H9 (cell line): Measurements from ENCODE around the gene PDE8A. TPM values are rescaled to one million over a fixed set of nuclear protein-coding genes. Genes with fewer than 3 reads are reported as not detected.

Source experiments
- DNase-seq: peaks from one replicate; pipeline ENCODE4 v3.0.0-alpha.2; 2017
- H2AFZ ChIP-seq: one replicate; pipeline ENCODE4 v1.6.1; 2013; ENCODE audit warnings: mild to moderate bottlenecking, low read length, control low read depth, moderate library complexity
- H2AK5ac ChIP-seq: 2 replicates; pipeline ENCODE4 v1.6.1; 2013; ENCODE audit warnings: low read length, control low read depth, mixed read lengths; ENCODE audit not compliant: insufficient read length
- H2BK120ac ChIP-seq: one replicate; pipeline ENCODE4 v1.6.1; 2013; ENCODE audit warnings: low read depth, mild to moderate bottlenecking, low read length, control low read depth, inconsistent platforms; ENCODE audit not compliant: poor library complexity, severe bottlenecking
- H2BK12ac ChIP-seq: 2 replicates; pipeline ENCODE4 v1.6.1; 2013; ENCODE audit warnings: low read length, control low read depth, mixed read lengths, low read depth; ENCODE audit not compliant: insufficient read length
- H2BK15ac ChIP-seq: 2 replicates; pipeline ENCODE4 v1.6.1; 2013; ENCODE audit warnings: low read depth, low read length, control low read depth
- H2BK20ac ChIP-seq: one replicate; pipeline ENCODE4 v1.6.1; 2013; ENCODE audit warnings: low read depth, mild to moderate bottlenecking, low read length, control low read depth, inconsistent platforms; ENCODE audit not compliant: poor library complexity, severe bottlenecking
- H2BK5ac ChIP-seq: 2 replicates; pipeline ENCODE4 v1.6.1; 2013; ENCODE audit warnings: low read length, control low read depth, mixed read lengths; ENCODE audit not compliant: insufficient read length
- H3K14ac ChIP-seq: 2 replicates; pipeline ENCODE4 v1.6.1; 2013; ENCODE audit warnings: low read length, control low read depth; ENCODE audit not compliant: insufficient read depth
- H3K18ac ChIP-seq: 2 replicates; pipeline ENCODE4 v1.6.1; 2013; ENCODE audit warnings: low read depth, mild to moderate bottlenecking, mixed read lengths, low read length, control low read depth; ENCODE audit not compliant: insufficient read length
- H3K23ac ChIP-seq: 2 replicates; pipeline ENCODE4 v1.6.1; 2013; ENCODE audit warnings: low read length, control low read depth, mixed read lengths, low read depth; ENCODE audit not compliant: insufficient read length
- H3K23me2 ChIP-seq: 2 replicates; pipeline ENCODE4 v1.6.1; 2013; ENCODE audit warnings: low read depth, mild to moderate bottlenecking, mixed read lengths, low read length, control low read depth; ENCODE audit not compliant: insufficient read length, poor library complexity, severe bottlenecking
- H3K27ac ChIP-seq: 2 replicates; pipeline ENCODE4 v1.5.1; 2013; ENCODE audit warnings: low read length, control low read depth, mixed read lengths, low read depth; ENCODE audit not compliant: insufficient read length
- H3K27me3 ChIP-seq: 2 replicates; pipeline ENCODE4 v1.6.1; 2013; ENCODE audit warnings: low read length, control low read depth, inconsistent platforms; ENCODE audit not compliant: insufficient read depth
- H3K4ac ChIP-seq: 2 replicates; pipeline ENCODE4 v1.6.1; 2013; ENCODE audit warnings: low read depth, mild to moderate bottlenecking, control low read depth, inconsistent platforms, low read length, moderate library complexity
- H3K4me1 ChIP-seq: 2 replicates; pipeline ENCODE4 v1.6.1; 2013; ENCODE audit warnings: low read length, control low read depth, inconsistent platforms; ENCODE audit not compliant: insufficient read depth
- H3K4me2 ChIP-seq: 2 replicates; pipeline ENCODE4 v1.6.1; 2013; ENCODE audit warnings: low read length, control low read depth, mixed read lengths; ENCODE audit not compliant: insufficient read length, insufficient read depth
- H3K56ac ChIP-seq: 2 replicates; pipeline ENCODE4 v1.6.1; 2013; ENCODE audit warnings: low read depth, mild to moderate bottlenecking, mixed read lengths, low read length, control low read depth; ENCODE audit not compliant: insufficient read length
- H3K79me1 ChIP-seq: 2 replicates; pipeline ENCODE4 v1.6.1; 2013; ENCODE audit warnings: low read depth, mild to moderate bottlenecking, moderate library complexity, low read length, control low read depth, inconsistent platforms; ENCODE audit not compliant: insufficient read depth, poor library complexity, severe bottlenecking
- H3K79me2 ChIP-seq: 2 replicates; pipeline ENCODE4 v1.6.1; 2013; ENCODE audit warnings: low read length, control low read depth, inconsistent platforms; ENCODE audit not compliant: insufficient read depth
- H3K9ac ChIP-seq: 2 replicates; pipeline ENCODE4 v1.6.1; 2013; ENCODE audit warnings: low read length, control low read depth, mixed read lengths; ENCODE audit not compliant: insufficient read length; ENCODE audit errors: extremely low read depth
- H3K9me3 ChIP-seq: one replicate; pipeline ENCODE4 v1.6.1; 2013; ENCODE audit warnings: low read depth, low read length, inconsistent platforms; ENCODE audit not compliant: control insufficient read depth
- H3T11ph ChIP-seq: one replicate; pipeline ENCODE4 v1.6.1; 2013; ENCODE audit warnings: mild to moderate bottlenecking, low read length, control low read depth, inconsistent platforms
- H4K20me1 ChIP-seq: one replicate; pipeline ENCODE4 v1.6.1; 2013; ENCODE audit not compliant: control insufficient read depth, insufficient read length, insufficient read depth
- H4K5ac ChIP-seq: 2 replicates; pipeline ENCODE4 v1.6.1; 2013; ENCODE audit warnings: low read depth, mild to moderate bottlenecking, mixed read lengths, low read length, control low read depth; ENCODE audit not compliant: insufficient read length
- H4K8ac ChIP-seq: replicated peaks from 2 replicates; pipeline ENCODE4 v1.6.1; 2013; ENCODE audit warnings: low read length, control low read depth, mixed read lengths, low read depth; ENCODE audit not compliant: insufficient read length
- H4K91ac ChIP-seq: 2 replicates; pipeline ENCODE4 v1.6.1; 2013; ENCODE audit warnings: low read depth, mild to moderate bottlenecking, moderate library complexity, mixed read lengths, low read length, control low read depth; ENCODE audit not compliant: insufficient read length
- H3K27ac Mint-ChIP-seq, 3 experiments: 2 replicates in 2 of 3; 3 replicates in 1 of 3; pipeline ENCODE4 v1.8.0; 2020 to 2021; ENCODE audit warnings: mixed read lengths in 3 of 3, mild to moderate bottlenecking in 1 of 3, moderate library complexity in 1 of 3
- H3K27me3 Mint-ChIP-seq: 2 replicates; pipeline ENCODE4 v1.8.0; 2021; ENCODE audit warnings: low read depth, mild to moderate bottlenecking, moderate library complexity, mixed read lengths
- H3K36me3 Mint-ChIP-seq, 3 experiments: 2 replicates in 2 of 3; 3 replicates in 1 of 3; pipeline ENCODE4 v1.8.0; 2020 to 2021; ENCODE audit warnings: low read depth in 3 of 3, mixed read lengths in 3 of 3; ENCODE audit not compliant: insufficient read depth in 1 of 3
- H3K4me1 Mint-ChIP-seq, 2 experiments: 2 replicates each; pipeline ENCODE4 v1.8.0; 2020; ENCODE audit warnings: mixed read lengths in 2 of 2
- H3K4me3 Mint-ChIP-seq, 2 experiments: 2 replicates in 1 of 2; 3 replicates in 1 of 2; pipeline ENCODE4 v1.8.0; 2020 to 2021; ENCODE audit warnings: mild to moderate bottlenecking in 2 of 2, mixed read lengths in 2 of 2, moderate library complexity in 1 of 2
- H3K9me3 Mint-ChIP-seq, 2 experiments: 2 replicates in 1 of 2; 3 replicates in 1 of 2; pipeline ENCODE4 v1.8.0; 2020; ENCODE audit warnings: mild to moderate bottlenecking in 2 of 2, mixed read lengths in 2 of 2, moderate library complexity in 1 of 2
- CTCF ChIP-seq: fragments of 200-600 bp; sonication (generic); conservative IDR thresholded peaks from 3 replicates; pipeline ENCODE4 v1.8.0; 2021; ENCODE audit warnings: antibody characterized with exemption, mild to moderate bottlenecking
- WGBS: extraction: QIAGEN DNeasy Blood & Tissue Kit; methylation state at CpG from one replicate; pipeline ENCODE4 v1.1.7; 2013; ENCODE audit warnings: missing lambda C conversion rate, low lambda C conversion rate, mixed read lengths; ENCODE audit not compliant: insufficient read length; ENCODE audit errors: extremely low coverage; 5-methylcytosine and 5-hydroxymethylcytosine counted together
- total RNA-seq: library from RNA; stranded (reverse); gene quantifications from 2 replicates; pipeline ENCODE4 v1.2.1, GENCODE V29; 2021

Gene PDE8A
- total RNA-seq, 1 experiment from 2014 or later = 9.3 TPM

- WGBS = no CpG with 5 or more reads among the region's 4 CpGs
- no peak overlapping the region for H2BK120ac ChIP-seq
Observed at GRCh38 chr15:85120351-85121113, 138.9 kb downstream of the PDE8A start.

More at GRCh38 chr15:85120351-85121113, 138.9 kb downstream of the PDE8A start:
- DNase-seq = no peak
- Histone ChIP-seq H3K4ac (no peak overlapping the region), H4K20me1 (no peaks in the 10 kb centered on the region), H3K56ac (no peak overlapping the region), H3K79me1 (no peaks in the 10 kb centered on the region), H3K27ac (no peak overlapping the region), H3K9ac (no peak overlapping the region), H2BK12ac (no peak overlapping the region), H3K4me1 (peaks cover 7% of the 10 kb centered on the region; the same call in 1 of the 2 replicates), H3K23ac (no peak overlapping the region), H2BK15ac (no peak overlapping the region), H4K5ac (no peak overlapping the region), H2AFZ (no peak overlapping the region), H3K18ac (no peak overlapping the region), H2BK20ac (no peak overlapping the region), H3T11ph (no peak overlapping the region), H4K8ac (no peak overlapping the region), H3K23me2 (no peaks in the 10 kb centered on the region), H3K27me3 (no peaks in the 10 kb centered on the region), H2BK5ac (no peak overlapping the region), H3K14ac (no peak overlapping the region), H3K4me2 (no peak overlapping the region), H2AK5ac (no peak overlapping the region), H3K9me3 (no peaks in the 10 kb centered on the region), H3K79me2 (no peaks in the 10 kb centered on the region), H4K91ac (no peak overlapping the region)
- Mint-ChIP-seq H3K4me3 (no peak overlapping the region), H3K4me1 (peaks cover 8 to 10% of the 10 kb centered on the region in 2 experiments; a peak in 3 of 4 replicates), H3K27ac (no peak overlapping the region), H3K27me3 (no peaks in the 10 kb centered on the region), H3K9me3 (no peaks in the 10 kb centered on the region), H3K36me3 (peaks cover 0 to 9% (median 7%) of the 10 kb centered on the region in 3 experiments; a peak in 5 of 7 replicates)
- TF ChIP-seq CTCF = no peak
